GM20000 (cell line): ENCODE data around the gene LCMT2.

Experiments used
- DNase-seq: peaks from one replicate; pipeline ENCODE4 v3.0.0; 2012; ENCODE audit warnings: low spot score
- CTCF ChIP-seq: IDR thresholded peaks from 2 replicates; pipeline ENCODE4 v1.5.1; 2012; ENCODE audit warnings: mild to moderate bottlenecking, control low read depth; ENCODE audit errors: extremely low read depth, missing control alignments

Gene LCMT2

GRCh38 chr15:43318990-43319771, 11.2 kb downstream of the LCMT2 start:
- DNase-seq = no peak
- TF ChIP-seq CTCF = no peak

GRCh38 chr15:43317566-43318184, 12.7 kb downstream of the LCMT2 start:
- DNase-seq = no peak
- no peak for TF ChIP-seq CTCF

- DNase-seq = no peak
- TF ChIP-seq CTCF = no peak
Measured at GRCh38 chr15:43316971-43317346, 13.4 kb downstream of the LCMT2 start.

GRCh38 chr15:43316016-43316970, 14.1 kb downstream of the LCMT2 start:
- TF ChIP-seq CTCF = no peak
- no peak for DNase-seq

- no peak for DNase-seq
- no peak for TF ChIP-seq CTCF
Measured at GRCh38 chr15:43314171-43314570, 16.2 kb downstream of the LCMT2 start.

GRCh38 chr15:43312378-43312777, 18.0 kb downstream of the LCMT2 start:
- TF ChIP-seq CTCF = no peak
- DNase-seq = no peak
